GM13977 (cell line): ENCODE data around the gene P3H1.

ENCODE experiments used
- DNase-seq: peaks from one replicate; pipeline ENCODE4 v3.0.0; 2012; ENCODE audit warnings: low spot score
- CTCF ChIP-seq: IDR thresholded peaks from 2 replicates; pipeline ENCODE4 v1.5.1; 2012; ENCODE audit warnings: mild to moderate bottlenecking, control low read depth; ENCODE audit not compliant: insufficient read depth; ENCODE audit errors: extremely low read depth, missing control alignments
- in situ Hi-C: fragments of 300-500 bp; cut with MboI; formaldehyde crosslinking; loops from one replicate; pipeline ENCODE4 v1.12.0; 2022; ENCODE audit warnings: low sequenced_read_pairs, low pct_unique_long_range_greater_than_20kb, mixed read lengths, inconsistent platforms; ENCODE audit not compliant: unreplicated experiment

The P3H1 gene

GRCh38 chr1:42801832-42802473 lies 35.1 kb upstream of the P3H1 start:
- TF ChIP-seq CTCF: no peak
- in situ Hi-C loops: no loop called here
- DNase-seq: no peak

- no peak for DNase-seq
- in situ Hi-C loops: no loop called here
- TF ChIP-seq CTCF: no peak
Observed at GRCh38 chr1:42797979-42798378, 31.2 kb upstream of the P3H1 start.

- in situ Hi-C loops: no loop called here
- TF ChIP-seq CTCF: no peak
- DNase-seq: no peak
Observed at GRCh38 chr1:42797414-42797813, 30.6 kb upstream of the P3H1 start.

- in situ Hi-C loops: no loop called here
- DNase-seq: no peak
- TF ChIP-seq CTCF: no peak
Observed at GRCh38 chr1:42793824-42794223, 27.0 kb upstream of the P3H1 start.

GRCh38 chr1:42788021-42788420 lies 21.2 kb upstream of the P3H1 start:
- no peak for DNase-seq
- in situ Hi-C loops: no loop called here
- TF ChIP-seq CTCF: no peak

- no peak for DNase-seq
- in situ Hi-C loops: no loop called here
- no peak for TF ChIP-seq CTCF
Observed at GRCh38 chr1:42786097-42786496, 19.3 kb upstream of the P3H1 start.

GRCh38 chr1:42784946-42785693 lies 18.3 kb upstream of the P3H1 start, which contains the start of gene TMEM269:
TSS of gene TMEM269 (plus strand) at chr1:42784991. CDS start at chr1:42789894, 4,903 bp downstream.
- peak; percentile 48 for DNase-seq
- in situ Hi-C loops: no loop called here
- no peak for TF ChIP-seq CTCF
